ENCODE measurements around the gene PSKH1. TPM values are rescaled to one million over a fixed set of nuclear protein-coding genes. Genes with fewer than 3 reads are reported as not detected.

The PSKH1 gene
- total RNA-seq, 1 donor from 2014 or later, result 15.5 TPM

- H3K36me3 ChIP-seq (ENCODE audit: control insufficient read depth, insufficient read depth, low read length), result peaks cover 17% of the 10 kb centered on the region
These were observed 21.8 kb upstream of the PSKH1 start for GRCh38 chr16:67871256-67871655.

GRCh38 chr16:67872131-67872630 is 20.9 kb upstream of the PSKH1 start:
- FAIRE-seq (no peak), DNase-seq (ENCODE audit: low read depth) (no peak)
- Histone ChIP-seq H3K27me3 (ENCODE audit: control insufficient read depth, insufficient read depth, low read length) (no peaks in the 10 kb centered on the region), H3K36me3 (ENCODE audit: control insufficient read depth, insufficient read depth, low read length) (peaks cover 22% of the 10 kb centered on the region), H3K4me3 (ENCODE audit: low read depth, low read length) (no peak overlapping the region)
- TF ChIP-seq CTCF (IDR thresholded peaks at IDR 0.05; ENCODE audit: insufficient read depth, low read length, severe bottlenecking), result no peak

More at GRCh38 chr16:67871256-67871655, 21.8 kb upstream of the PSKH1 start:
- DNase-seq (ENCODE audit: low read depth) (no peak), FAIRE-seq (no peak)
- H3K4me3 ChIP-seq (ENCODE audit: low read depth, low read length), result no peak overlapping the region
- TF ChIP-seq CTCF (IDR thresholded peaks at IDR 0.05; ENCODE audit: insufficient read depth, low read length, severe bottlenecking), result no peak
- no peaks in the 10 kb centered on the region for H3K27me3 ChIP-seq (ENCODE audit: control insufficient read depth, insufficient read depth, low read length)

GRCh38 chr16:67872631-67873434 is 20.2 kb upstream of the PSKH1 start, which contains the start of gene EDC4:
Gene EDC4 (plus strand): TSS chr16:67873052. CDS start chr16:67873262, 210 bp downstream.
- DNase-seq (ENCODE audit: low read depth) (no peak), FAIRE-seq (no peak)
- Histone ChIP-seq H3K4me3 (ENCODE audit: low read depth, low read length) (peak within 1 kb of the TSS; percentile 72), H3K36me3 (ENCODE audit: control insufficient read depth, insufficient read depth, low read length) (peaks cover 24% of the 10 kb centered on the region), H3K27me3 (ENCODE audit: control insufficient read depth, insufficient read depth, low read length) (no peaks in the 10 kb centered on the region)
- TF ChIP-seq CTCF (IDR thresholded peaks at IDR 0.05; ENCODE audit: insufficient read depth, low read length, severe bottlenecking), result no peak

- peaks cover 24% of the 10 kb centered on the region for H3K36me3 ChIP-seq (ENCODE audit: control insufficient read depth, insufficient read depth, low read length)
- H3K27me3 ChIP-seq (ENCODE audit: control insufficient read depth, insufficient read depth, low read length), result no peaks in the 10 kb centered on the region
- H3K4me3 ChIP-seq (ENCODE audit: low read depth, low read length), result peak overlapping the region; percentile 72
- DNase-seq (ENCODE audit: low read depth), result no peak
- FAIRE-seq, result peak; percentile 28
- TF ChIP-seq CTCF (IDR thresholded peaks at IDR 0.05; ENCODE audit: insufficient read depth, low read length, severe bottlenecking), result no peak
These were observed 19.4 kb upstream of the PSKH1 start for GRCh38 chr16:67873435-67874370.

GRCh38 chr16:67874372-67874771 is 18.7 kb upstream of the PSKH1 start:
- Histone ChIP-seq H3K4me3 (ENCODE audit: low read depth, low read length) (no peak overlapping the region), H3K27me3 (ENCODE audit: control insufficient read depth, insufficient read depth, low read length) (no peaks in the 10 kb centered on the region), H3K36me3 (ENCODE audit: control insufficient read depth, insufficient read depth, low read length) (peaks cover 31% of the 10 kb centered on the region)
- no peak for DNase-seq (ENCODE audit: low read depth)
- no peak for TF ChIP-seq CTCF (IDR thresholded peaks at IDR 0.05; ENCODE audit: insufficient read depth, low read length, severe bottlenecking)
- FAIRE-seq, result no peak
